ENCODE measurements around the gene OR5I1. TPM values are rescaled to one million over a fixed set of nuclear protein-coding genes. Genes with fewer than 3 reads are reported as not detected.

OR5I1 gene
- total and polyA plus RNA-seq, 9 of the 15 experiments (the other 6 are each of a cell fraction or from before 2014, with no cell fraction given) = not detected

GRCh38 chr11:55956521-55956920, 20.3 kb upstream of the OR5I1 start (continued):
- TF ChIP-seq ZNF384 (IDR thresholded peaks at IDR 0.05; ENCODE audit: low read depth, low read length) (no peak), ATF3 (IDR thresholded peaks at IDR 0.05) (no peak), ATF3 (CRISPR knock-in tag; conservative IDR thresholded peaks at IDR 0.05) (no peak), CTCFL (IDR thresholded peaks at IDR 0.05; ENCODE audit: borderline replicate concordance, insufficient read depth, low read depth, low read length, poor library complexity, severe bottlenecking) (no peak), DACH1 (IDR thresholded peaks at IDR 0.05; ENCODE audit: partially characterized antibody) (no peak), MXI1 (IDR thresholded peaks at IDR 0.05; ENCODE audit: low read depth, low read length) (no peak), WHSC1 (IDR thresholded peaks at IDR 0.05; ENCODE audit: low read length) (no peak), SRF (CRISPR knock-in tag; IDR thresholded peaks at IDR 0.05) (no peak), U2AF2 (optimal IDR thresholded peaks at IDR 0.05; ENCODE audit: low read depth, low read length) (no peak), ZBTB33 (CRISPR knock-in tag; IDR thresholded peaks at IDR 0.05) (no peak)

Measured in K562 (cell line).